Measurements from ENCODE around the gene CYP4X1. TPM values are rescaled to one million over a fixed set of nuclear protein-coding genes. Genes with fewer than 3 reads are reported as not detected.
A peak's percentile ranks its signal among the peaks of the same experiment; 100 is the strongest.
"Not testable (repeated sequence)": the region's sequence is repeated elsewhere in the genome, so short reads cannot be mapped to it uniquely, and the experiment has no call there.

CYP4X1 gene, protein sequence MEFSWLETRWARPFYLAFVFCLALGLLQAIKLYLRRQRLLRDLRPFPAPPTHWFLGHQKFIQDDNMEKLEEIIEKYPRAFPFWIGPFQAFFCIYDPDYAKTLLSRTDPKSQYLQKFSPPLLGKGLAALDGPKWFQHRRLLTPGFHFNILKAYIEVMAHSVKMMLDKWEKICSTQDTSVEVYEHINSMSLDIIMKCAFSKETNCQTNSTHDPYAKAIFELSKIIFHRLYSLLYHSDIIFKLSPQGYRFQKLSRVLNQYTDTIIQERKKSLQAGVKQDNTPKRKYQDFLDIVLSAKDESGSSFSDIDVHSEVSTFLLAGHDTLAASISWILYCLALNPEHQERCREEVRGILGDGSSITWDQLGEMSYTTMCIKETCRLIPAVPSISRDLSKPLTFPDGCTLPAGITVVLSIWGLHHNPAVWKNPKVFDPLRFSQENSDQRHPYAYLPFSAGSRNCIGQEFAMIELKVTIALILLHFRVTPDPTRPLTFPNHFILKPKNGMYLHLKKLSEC
- polyA plus RNA-seq = 10 to 100 TPM; 12.0 to 15.3 TPM

DNA sequence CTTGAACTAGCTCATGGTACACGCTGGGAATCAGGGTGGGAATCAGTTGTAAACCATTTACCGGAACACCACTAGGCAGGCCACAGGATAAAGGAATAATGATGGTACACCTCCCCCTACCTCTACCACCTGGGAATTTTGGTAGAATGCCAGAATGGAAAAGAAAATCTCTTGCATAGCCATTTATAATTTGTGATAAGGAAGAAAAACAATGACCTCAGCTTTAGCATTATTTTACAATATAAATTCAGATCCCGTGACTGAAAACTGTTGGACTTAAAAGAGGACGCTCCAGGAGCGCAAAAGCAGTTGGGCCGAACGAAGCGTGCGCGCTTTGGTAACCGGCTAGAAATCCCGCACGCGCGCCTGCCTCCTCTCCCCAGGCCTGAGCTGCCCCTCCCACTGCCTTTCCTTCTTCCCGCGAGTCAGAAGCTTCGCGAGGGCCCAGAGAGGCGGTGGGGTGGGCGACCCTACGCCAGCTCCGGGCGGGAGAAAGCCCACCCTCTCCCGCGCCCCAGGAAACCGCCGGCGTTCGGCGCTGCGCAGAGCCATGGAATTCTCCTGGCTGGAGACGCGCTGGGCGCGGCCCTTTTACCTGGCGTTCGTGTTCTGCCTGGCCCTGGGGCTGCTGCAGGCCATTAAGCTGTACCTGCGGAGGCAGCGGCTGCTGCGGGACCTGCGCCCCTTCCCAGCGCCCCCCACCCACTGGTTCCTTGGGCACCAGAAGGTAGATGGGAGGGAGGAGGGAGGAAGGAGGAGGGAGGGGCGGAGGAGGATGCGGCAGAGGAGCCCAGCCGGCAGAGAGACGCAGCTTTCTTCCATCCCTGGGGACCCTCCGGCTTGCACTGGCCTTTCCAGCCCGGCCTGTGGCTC is at the start of gene CYP4X1:
Gene CYP4X1, plus strand, starts transcription at position 402 of the 873 bp plus-strand sequence. Its CDS starts 149 bp downstream, at position 551.
- peak within 1 kb of the TSS; percentile 54 to 59 for H3K4me3 ChIP-seq (ENCODE audit: low read depth in 1 of 2, low read length in 2 of 2)

DNA sequence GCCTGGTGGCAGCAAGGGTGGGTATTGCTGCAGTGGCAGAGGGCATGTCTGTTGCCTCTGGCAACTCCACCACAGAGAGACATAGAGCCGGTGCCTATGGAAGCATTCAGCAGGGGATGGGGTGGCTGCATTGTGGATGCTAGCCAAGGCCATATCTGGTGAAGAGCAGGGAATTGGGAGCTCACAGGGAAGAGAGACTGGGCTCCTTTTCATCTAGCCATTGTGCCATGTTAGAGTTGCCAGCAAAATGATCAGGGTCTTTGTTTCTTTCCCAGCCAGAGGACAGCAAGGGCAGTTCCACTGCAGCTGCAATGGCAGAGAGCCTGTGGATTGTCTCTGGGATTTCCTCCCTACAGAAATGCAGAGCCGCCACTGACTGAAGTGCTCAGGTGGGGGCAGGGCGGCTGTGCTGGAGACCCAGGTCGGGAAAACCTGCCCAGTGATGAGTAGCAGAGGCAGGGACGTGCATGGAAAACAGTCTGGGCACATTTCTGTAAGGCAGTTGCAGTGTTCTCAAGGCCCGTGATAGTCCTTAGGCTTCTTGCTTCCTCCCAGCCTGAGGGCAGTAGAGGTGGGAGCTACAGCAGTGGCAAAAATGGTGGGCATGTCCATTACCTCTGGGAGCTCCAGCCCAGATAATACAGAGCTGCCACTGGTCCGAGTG is 40.2 kb upstream of the CYP4X1 start:
- H3K27me3 ChIP-seq (ENCODE audit: control insufficient read depth in 1 of 2, insufficient read depth in 2 of 2, low read length in 2 of 2) = no peaks in the 10 kb centered on the region
- peaks cover 0 to 2% of the 10 kb centered on the region in 2 donors for H3K9me3 ChIP-seq (ENCODE audit: control insufficient read depth in 2 of 2, insufficient read depth in 1 of 2, low read depth in 1 of 2, low read length in 1 of 2)
- no peaks in the 10 kb centered on the region for H3K4me1 ChIP-seq (ENCODE audit: control insufficient read depth in 2 of 2, insufficient read depth in 2 of 2, low read length in 1 of 2)
- H3K27ac ChIP-seq (ENCODE audit: low read depth in 2 of 2, low read length in 1 of 2) = no peak overlapping the region
- H3K36me3 ChIP-seq (ENCODE audit: control insufficient read depth in 2 of 2, insufficient read depth in 2 of 2, low read length in 1 of 2) = no peaks in the 10 kb centered on the region
- 52 to 65% methylated on average over 7 of the region's 7 CpGs for WGBS, 2 donors
- no peak overlapping the region for H3K4me3 ChIP-seq (ENCODE audit: low read depth in 1 of 2, low read length in 2 of 2)

More for the DNA sequence above, at the start of gene CYP4X1:
- Histone ChIP-seq H3K36me3 (ENCODE audit: control insufficient read depth in 2 of 2, insufficient read depth in 2 of 2, low read length in 1 of 2) (no peaks in the 10 kb centered on the region), H3K9me3 (ENCODE audit: control insufficient read depth in 2 of 2, insufficient read depth in 1 of 2, low read depth in 1 of 2, low read length in 1 of 2) (no peaks in the 10 kb centered on the region), H3K4me1 (ENCODE audit: control insufficient read depth in 2 of 2, insufficient read depth in 2 of 2, low read length in 1 of 2) (no peaks in the 10 kb centered on the region), H3K27me3 (ENCODE audit: control insufficient read depth in 1 of 2, insufficient read depth in 2 of 2, low read length in 2 of 2) (no peaks in the 10 kb centered on the region), H3K27ac (ENCODE audit: low read depth in 2 of 2, low read length in 1 of 2) (peak within 1 kb of the TSS; percentile 48 to 74)
- WGBS, 2 donors = 3% methylated on average over 48 to 49 of the region's 49 CpGs

DNA sequence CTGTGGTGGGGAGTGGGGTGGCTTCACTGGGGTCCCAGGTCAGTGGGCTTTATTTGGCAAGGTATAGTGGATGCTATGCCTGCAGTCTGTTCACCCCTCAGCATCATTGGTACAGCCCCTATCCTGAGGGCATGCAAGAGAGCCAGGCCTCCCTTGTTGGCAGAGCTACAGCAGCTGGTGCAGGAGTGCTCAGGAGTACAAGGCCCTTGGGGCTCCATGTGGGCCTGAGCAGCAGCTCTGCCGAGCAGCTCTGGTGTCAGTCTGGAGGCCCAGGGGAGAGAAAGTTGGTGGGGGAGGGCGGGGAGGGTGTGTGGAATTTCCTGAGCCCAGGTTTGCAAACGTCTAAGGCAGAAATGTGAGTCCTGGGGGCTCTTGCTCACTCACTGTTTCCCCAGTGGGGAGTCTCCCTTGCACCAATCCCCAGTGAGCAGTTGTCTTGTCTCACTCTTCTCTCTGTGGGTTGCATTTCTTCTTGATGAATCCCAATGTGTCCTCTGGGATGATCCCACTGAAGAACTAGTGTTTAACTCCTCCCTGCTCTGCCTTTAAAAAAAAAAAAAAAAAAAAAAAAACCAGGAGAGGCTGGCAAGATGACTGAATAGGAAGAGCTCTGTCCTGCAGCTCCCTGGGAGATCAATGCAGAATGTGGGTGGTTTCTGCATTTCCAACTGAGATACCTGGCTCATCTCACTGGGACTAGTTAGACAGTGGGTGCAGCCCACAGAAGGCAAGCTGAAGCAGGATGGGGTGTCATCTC is 39.5 kb upstream of the CYP4X1 start:
- H3K9me3 ChIP-seq (ENCODE audit: control insufficient read depth in 2 of 2, insufficient read depth in 1 of 2, low read depth in 1 of 2, low read length in 1 of 2) = peaks cover 0 to 2% of the 10 kb centered on the region in 2 donors
- WGBS, 2 donors = 37 to 39% methylated on average over 3 of the region's 3 CpGs
- H3K27ac ChIP-seq (ENCODE audit: low read depth in 2 of 2, low read length in 1 of 2) = no peak overlapping the region
- H3K4me1 ChIP-seq (ENCODE audit: control insufficient read depth in 2 of 2, insufficient read depth in 2 of 2, low read length in 1 of 2) = no peaks in the 10 kb centered on the region
- no peak overlapping the region for H3K4me3 ChIP-seq (ENCODE audit: low read depth in 1 of 2, low read length in 2 of 2)
- no peaks in the 10 kb centered on the region for H3K27me3 ChIP-seq (ENCODE audit: control insufficient read depth in 1 of 2, insufficient read depth in 2 of 2, low read length in 2 of 2)
- H3K36me3 ChIP-seq (ENCODE audit: control insufficient read depth in 2 of 2, insufficient read depth in 2 of 2, low read length in 1 of 2) = no peaks in the 10 kb centered on the region

DNA sequence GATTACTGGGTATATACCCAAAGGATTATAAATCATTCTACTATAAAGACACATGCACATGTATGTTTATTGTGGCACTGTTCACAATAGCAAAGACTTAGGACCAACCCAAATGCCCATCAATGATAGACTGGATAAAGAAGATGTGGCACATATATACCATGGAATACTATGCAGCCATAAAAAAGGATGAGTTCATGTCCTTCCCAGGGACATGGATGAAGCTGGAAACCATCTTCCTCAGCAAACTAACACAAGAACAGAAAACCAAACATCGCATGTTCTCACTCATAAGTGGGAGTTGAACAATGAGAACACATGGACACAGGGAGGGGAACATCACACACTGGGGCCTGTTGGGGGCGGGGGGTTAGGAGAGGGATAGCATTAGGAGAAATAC is 32.9 kb upstream of the CYP4X1 start:
- not testable (repeated sequence) for H3K36me3 ChIP-seq (ENCODE audit: control insufficient read depth in 2 of 2, insufficient read depth in 2 of 2, low read length in 1 of 2); H3K9me3 ChIP-seq (ENCODE audit: control insufficient read depth in 2 of 2, insufficient read depth in 1 of 2, low read depth in 1 of 2, low read length in 1 of 2); H3K27me3 ChIP-seq (ENCODE audit: control insufficient read depth in 1 of 2, insufficient read depth in 2 of 2, low read length in 2 of 2); H3K27ac ChIP-seq (ENCODE audit: low read depth in 2 of 2, low read length in 1 of 2); H3K4me3 ChIP-seq (ENCODE audit: low read depth in 1 of 2, low read length in 2 of 2); H3K4me1 ChIP-seq (ENCODE audit: control insufficient read depth in 2 of 2, insufficient read depth in 2 of 2, low read length in 1 of 2)
- 82% methylated on average over 2 of the region's 2 CpGs for WGBS, 2 donors

DNA sequence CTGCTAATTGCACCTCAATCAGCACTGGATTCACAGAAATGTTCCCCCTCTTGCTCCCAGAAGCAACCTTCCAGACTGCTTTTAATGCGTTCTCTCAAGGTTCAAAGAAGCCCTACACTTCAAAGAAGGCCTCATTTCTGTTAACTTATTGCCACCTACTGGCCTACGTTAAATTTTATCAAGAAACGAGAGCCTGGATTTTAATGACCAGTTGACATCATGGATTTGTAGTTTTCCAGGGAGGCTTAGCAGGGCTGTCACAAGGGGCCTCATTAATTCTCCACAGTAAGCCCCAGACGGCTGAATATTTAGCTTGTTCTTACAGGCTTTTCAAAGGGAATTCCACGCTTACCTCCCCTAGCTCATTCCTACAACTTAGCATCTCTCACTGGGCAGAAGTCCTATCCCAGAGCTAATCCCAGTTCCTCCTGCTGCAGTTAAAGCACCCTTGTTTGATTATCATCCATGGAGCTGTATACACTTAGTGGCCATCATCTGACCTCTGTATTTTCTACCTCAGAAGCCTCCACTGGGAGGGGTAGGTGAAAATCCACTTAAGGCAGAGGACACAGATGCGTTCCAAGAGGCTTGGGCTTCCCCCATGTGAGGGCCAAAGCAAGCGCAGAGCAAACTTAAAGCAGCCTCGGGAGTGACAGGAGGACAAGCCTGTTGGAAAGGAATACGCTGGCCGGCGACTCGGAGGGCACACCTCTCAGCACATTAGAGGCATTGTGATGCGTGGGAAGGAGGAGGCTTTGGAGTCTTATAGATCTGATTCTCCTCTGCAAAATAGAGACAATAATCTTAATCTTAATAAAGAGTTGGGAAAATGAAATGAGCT is 32.2 kb upstream of the CYP4X1 start:
- no peaks in the 10 kb centered on the region for H3K27me3 ChIP-seq (ENCODE audit: control insufficient read depth in 1 of 2, insufficient read depth in 2 of 2, low read length in 2 of 2)
- peaks cover 0 to 3% of the 10 kb centered on the region in 2 donors for H3K9me3 ChIP-seq (ENCODE audit: control insufficient read depth in 2 of 2, insufficient read depth in 1 of 2, low read depth in 1 of 2, low read length in 1 of 2)
- no peak overlapping the region for H3K4me3 ChIP-seq (ENCODE audit: low read depth in 1 of 2, low read length in 2 of 2)
- no peak overlapping the region for H3K27ac ChIP-seq (ENCODE audit: low read depth in 2 of 2, low read length in 1 of 2)
- 54 to 56% methylated on average over 13 of the region's 13 CpGs for WGBS, 2 donors
- H3K4me1 ChIP-seq (ENCODE audit: control insufficient read depth in 2 of 2, insufficient read depth in 2 of 2, low read length in 1 of 2) = no peaks in the 10 kb centered on the region
- H3K36me3 ChIP-seq (ENCODE audit: control insufficient read depth in 2 of 2, insufficient read depth in 2 of 2, low read length in 1 of 2) = no peaks in the 10 kb centered on the region

DNA sequence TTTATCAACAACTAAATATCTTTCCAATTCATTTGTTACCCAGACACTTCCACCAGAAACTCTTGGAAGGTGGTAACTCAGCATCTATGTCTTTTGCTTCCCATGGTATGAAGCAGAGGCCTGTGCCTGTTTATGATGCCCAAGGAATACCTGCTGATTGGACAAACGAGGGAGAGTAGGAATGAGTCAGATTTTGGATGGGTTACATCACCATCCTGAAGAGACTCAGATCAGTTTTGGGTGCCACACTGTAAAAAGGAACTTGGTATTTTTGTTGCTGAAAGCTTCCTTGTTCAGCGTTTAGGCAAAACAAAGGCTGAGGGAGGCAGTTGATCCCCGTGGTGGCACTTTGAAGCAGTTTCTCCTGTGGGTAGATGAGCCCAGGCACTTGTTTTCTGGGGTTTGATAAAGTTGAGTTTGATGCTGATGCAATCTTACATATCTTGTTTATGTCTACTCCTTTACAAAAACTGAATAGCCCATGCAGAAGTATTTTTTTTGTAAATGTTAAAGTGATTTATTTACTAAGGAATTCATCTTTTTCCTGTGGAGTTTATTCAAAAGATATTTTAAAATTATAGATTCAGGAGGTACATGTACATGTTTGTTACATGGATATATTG is 26.7 kb upstream of the CYP4X1 start:
- Histone ChIP-seq H3K4me1 (ENCODE audit: control insufficient read depth in 2 of 2, insufficient read depth in 2 of 2, low read length in 1 of 2) (no peaks in the 10 kb centered on the region), H3K36me3 (ENCODE audit: control insufficient read depth in 2 of 2, insufficient read depth in 2 of 2, low read length in 1 of 2) (no peaks in the 10 kb centered on the region), H3K27ac (ENCODE audit: low read depth in 2 of 2, low read length in 1 of 2) (no peak overlapping the region), H3K27me3 (ENCODE audit: control insufficient read depth in 1 of 2, insufficient read depth in 2 of 2, low read length in 2 of 2) (no peaks in the 10 kb centered on the region), H3K9me3 (ENCODE audit: control insufficient read depth in 2 of 2, insufficient read depth in 1 of 2, low read depth in 1 of 2, low read length in 1 of 2) (no peaks in the 10 kb centered on the region), H3K4me3 (ENCODE audit: low read depth in 1 of 2, low read length in 2 of 2) (no peak overlapping the region)
- WGBS, 2 donors = 27 to 29% methylated on average over 3 of the region's 3 CpGs

DNA sequence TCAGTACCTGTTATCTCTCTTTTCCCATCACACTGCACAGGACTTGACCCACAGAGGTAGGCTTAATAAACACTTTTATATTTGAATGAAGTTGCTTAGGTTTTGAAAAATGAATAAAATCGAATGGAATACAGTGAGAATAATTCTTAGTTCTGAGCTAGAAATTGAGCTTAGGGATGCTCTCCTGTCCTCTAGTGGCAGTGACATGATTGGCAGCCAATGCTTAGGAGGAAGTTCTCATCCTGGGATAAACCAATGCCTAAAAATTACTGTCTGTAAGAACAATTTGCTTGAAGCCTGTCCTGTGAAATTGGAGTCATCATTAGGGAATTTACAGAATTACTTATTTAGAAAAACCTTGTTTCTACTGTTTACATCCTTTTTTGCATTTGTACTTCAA is 21.3 kb upstream of the CYP4X1 start:
- peaks cover 0 to 4% of the 10 kb centered on the region in 2 donors for H3K4me1 ChIP-seq (ENCODE audit: control insufficient read depth in 2 of 2, insufficient read depth in 2 of 2, low read length in 1 of 2)
- H3K36me3 ChIP-seq (ENCODE audit: control insufficient read depth in 2 of 2, insufficient read depth in 2 of 2, low read length in 1 of 2) = no peaks in the 10 kb centered on the region
- no peaks in the 10 kb centered on the region for H3K27me3 ChIP-seq (ENCODE audit: control insufficient read depth in 1 of 2, insufficient read depth in 2 of 2, low read length in 2 of 2)
- H3K4me3 ChIP-seq (ENCODE audit: low read depth in 1 of 2, low read length in 2 of 2) = no peak overlapping the region
- no peak overlapping the region for H3K27ac ChIP-seq (ENCODE audit: low read depth in 2 of 2, low read length in 1 of 2)
- no peaks in the 10 kb centered on the region for H3K9me3 ChIP-seq (ENCODE audit: control insufficient read depth in 2 of 2, insufficient read depth in 1 of 2, low read depth in 1 of 2, low read length in 1 of 2)
- WGBS, 2 donors = 36 to 51% methylated on average over 1 of the region's 1 CpG

DNA sequence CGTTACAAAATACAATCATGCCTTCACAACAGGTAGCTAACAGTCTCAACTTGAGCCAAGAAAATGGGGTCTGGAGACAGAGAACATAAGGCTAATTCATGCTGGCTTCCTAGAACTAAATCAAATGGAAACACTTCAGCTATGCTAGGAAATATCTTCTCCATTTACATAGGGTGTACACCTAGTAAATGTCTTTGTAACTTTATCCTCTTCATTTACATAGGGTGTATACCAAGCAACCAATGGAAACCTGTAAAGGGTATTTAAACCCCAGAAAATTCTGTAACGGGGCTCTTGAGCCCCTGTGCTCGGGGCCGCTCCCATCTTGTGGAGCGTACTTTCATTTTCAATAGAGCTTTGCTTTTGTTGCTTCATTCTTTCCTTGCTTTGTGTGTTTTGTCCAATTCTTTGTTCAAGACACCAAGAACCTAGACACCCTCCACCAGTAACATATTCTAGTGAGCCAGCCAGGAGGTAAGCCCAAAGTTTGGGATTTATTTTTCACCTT is 19.5 kb upstream of the CYP4X1 start:
- no peaks in the 10 kb centered on the region for H3K9me3 ChIP-seq (ENCODE audit: control insufficient read depth in 2 of 2, insufficient read depth in 1 of 2, low read depth in 1 of 2, low read length in 1 of 2)
- no peaks in the 10 kb centered on the region for H3K27me3 ChIP-seq (ENCODE audit: control insufficient read depth in 1 of 2, insufficient read depth in 2 of 2, low read length in 2 of 2)
- H3K4me3 ChIP-seq (ENCODE audit: low read depth in 1 of 2, low read length in 2 of 2) = no peak overlapping the region
- 61 to 69% methylated on average over 5 of the region's 5 CpGs for WGBS, 2 donors
- peaks cover 0 to 4% of the 10 kb centered on the region in 2 donors for H3K4me1 ChIP-seq (ENCODE audit: control insufficient read depth in 2 of 2, insufficient read depth in 2 of 2, low read length in 1 of 2)
- no peaks in the 10 kb centered on the region for H3K36me3 ChIP-seq (ENCODE audit: control insufficient read depth in 2 of 2, insufficient read depth in 2 of 2, low read length in 1 of 2)
- H3K27ac ChIP-seq (ENCODE audit: low read depth in 2 of 2, low read length in 1 of 2) = no peak overlapping the region

Measured in esophagus (tissue), 2 donors.